DMS153 (cell line): ENCODE data around the gene CIT.
A peak's percentile ranks its signal among the peaks of the same experiment; 100 is the strongest.
"Not testable (repeated sequence)": the region's sequence is repeated elsewhere in the genome, so short reads cannot be mapped to it uniquely, and the experiment has no call there.

Experiments
- DNase-seq: peaks from one replicate; lab custom pipeline; 2025; lab: John Stamatoyannopoulos, UW

Gene CIT, protein sequence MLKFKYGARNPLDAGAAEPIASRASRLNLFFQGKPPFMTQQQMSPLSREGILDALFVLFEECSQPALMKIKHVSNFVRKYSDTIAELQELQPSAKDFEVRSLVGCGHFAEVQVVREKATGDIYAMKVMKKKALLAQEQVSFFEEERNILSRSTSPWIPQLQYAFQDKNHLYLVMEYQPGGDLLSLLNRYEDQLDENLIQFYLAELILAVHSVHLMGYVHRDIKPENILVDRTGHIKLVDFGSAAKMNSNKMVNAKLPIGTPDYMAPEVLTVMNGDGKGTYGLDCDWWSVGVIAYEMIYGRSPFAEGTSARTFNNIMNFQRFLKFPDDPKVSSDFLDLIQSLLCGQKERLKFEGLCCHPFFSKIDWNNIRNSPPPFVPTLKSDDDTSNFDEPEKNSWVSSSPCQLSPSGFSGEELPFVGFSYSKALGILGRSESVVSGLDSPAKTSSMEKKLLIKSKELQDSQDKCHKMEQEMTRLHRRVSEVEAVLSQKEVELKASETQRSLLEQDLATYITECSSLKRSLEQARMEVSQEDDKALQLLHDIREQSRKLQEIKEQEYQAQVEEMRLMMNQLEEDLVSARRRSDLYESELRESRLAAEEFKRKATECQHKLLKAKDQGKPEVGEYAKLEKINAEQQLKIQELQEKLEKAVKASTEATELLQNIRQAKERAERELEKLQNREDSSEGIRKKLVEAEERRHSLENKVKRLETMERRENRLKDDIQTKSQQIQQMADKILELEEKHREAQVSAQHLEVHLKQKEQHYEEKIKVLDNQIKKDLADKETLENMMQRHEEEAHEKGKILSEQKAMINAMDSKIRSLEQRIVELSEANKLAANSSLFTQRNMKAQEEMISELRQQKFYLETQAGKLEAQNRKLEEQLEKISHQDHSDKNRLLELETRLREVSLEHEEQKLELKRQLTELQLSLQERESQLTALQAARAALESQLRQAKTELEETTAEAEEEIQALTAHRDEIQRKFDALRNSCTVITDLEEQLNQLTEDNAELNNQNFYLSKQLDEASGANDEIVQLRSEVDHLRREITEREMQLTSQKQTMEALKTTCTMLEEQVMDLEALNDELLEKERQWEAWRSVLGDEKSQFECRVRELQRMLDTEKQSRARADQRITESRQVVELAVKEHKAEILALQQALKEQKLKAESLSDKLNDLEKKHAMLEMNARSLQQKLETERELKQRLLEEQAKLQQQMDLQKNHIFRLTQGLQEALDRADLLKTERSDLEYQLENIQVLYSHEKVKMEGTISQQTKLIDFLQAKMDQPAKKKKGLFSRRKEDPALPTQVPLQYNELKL (N-terminal part only)

GRCh38 chr12:119876761-119877638 lies at the start of gene CIT:
TSS of gene CIT (minus strand) at chr12:119877320. CDS start at chr12:119876168, 1,152 bp downstream.
- peak; percentile 93 for DNase-seq

DNA sequence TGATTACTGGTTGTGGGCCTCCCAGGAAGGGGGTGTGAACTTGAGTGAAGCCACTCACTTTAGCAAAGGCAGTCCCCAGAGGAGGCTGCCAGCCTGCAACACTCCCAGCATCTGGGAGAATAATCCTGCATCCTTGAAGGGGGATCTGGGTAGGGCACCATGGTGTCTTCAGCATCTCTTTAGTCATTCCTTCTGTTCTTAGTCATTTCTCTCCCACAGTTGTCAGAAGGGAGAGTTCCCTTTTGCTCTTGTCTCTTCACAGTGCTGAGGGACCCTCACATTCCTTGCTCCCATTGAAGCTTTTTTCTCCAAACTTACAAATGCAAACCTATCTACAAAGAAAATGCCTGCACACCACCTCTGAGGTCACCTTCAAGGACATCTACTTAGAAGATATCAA lies 48.1 kb upstream of the CIT start:
- DNase-seq: no peak

GRCh38 chr12:119920064-119920463 lies 42.9 kb upstream of the CIT start:
- no peak for DNase-seq

- DNase-seq: peak; percentile 13
Measured at GRCh38 chr12:119915894-119916510, 38.9 kb upstream of the CIT start.

- DNase-seq: no peak
Measured at GRCh38 chr12:119914666-119915065, 37.5 kb upstream of the CIT start.

DNA sequence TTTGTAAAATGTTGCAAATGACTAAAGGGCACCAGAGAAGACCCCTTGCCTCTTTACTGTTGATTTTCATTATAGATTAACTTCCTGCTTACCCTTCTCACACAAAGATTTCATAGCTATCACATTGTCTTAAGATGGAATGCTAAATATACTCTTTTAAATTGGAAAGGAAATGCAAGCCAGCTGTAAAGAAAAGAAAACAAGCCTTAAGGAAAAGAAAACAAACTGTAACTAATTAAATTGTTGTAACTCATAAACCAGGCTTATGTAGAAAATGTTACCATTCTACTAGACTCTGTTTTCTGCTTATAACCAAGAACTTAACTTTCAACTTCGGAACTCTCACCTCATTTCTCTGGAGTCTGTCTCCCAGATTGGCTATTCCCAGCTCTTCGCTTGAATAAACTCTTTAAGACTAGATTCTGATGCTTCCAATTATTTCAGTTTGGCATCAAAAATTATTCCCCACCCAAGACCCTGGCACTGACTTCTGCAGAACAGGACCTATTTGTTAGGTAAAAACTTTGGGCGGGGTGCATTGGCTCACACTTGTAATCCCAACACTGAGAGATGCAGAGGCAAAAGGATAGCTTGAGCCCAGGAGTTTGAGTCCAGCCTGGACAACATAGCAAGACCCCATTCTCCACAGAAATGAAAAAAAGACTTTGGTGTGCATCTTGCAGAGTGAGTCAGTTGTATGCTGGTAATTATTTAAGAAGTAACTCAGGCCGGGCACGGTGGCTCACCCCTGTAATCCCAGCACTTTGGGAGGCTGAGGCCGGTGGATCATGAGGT lies 36.6 kb upstream of the CIT start:
- no peak for DNase-seq

DNA sequence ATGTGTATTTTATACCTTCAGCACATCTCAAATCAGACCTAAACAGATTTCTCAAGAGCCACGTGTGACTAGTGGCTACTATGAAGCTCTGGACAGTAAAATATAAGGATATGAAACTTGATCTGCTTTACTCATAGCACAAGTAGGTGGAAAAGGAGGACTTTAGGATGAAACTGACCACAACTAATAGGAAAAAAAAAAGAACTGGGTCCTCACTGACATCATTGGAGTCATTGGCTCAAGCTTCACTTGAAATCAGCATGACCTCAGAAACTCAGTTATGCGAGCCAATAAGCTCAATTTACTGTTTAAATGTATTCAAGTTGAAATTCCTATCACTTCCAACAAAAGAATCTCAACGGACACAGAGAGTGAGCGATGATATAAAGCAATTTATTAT lies 34.1 kb upstream of the CIT start:
- no peak for DNase-seq

DNA sequence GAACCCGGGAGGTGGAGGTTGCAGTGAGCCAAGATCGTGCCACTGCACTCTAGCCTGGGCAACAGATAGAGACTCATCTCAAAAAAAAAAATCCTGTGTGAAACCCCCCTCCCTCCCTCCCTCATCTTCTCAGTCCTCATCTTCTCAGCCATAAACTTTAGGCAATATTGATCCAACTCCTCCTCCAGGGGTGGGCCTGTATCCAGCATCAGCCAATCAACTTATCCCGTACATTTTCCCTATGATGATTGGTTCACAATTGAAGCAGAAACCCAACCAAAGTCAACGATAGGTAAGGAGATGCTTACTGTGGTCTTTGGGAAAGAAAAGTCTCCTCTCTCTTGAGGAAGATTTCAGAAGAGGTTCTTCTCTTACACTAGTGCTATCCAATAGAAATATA lies 33.5 kb upstream of the CIT start:
- DNase-seq: no peak

GRCh38 chr12:119902084-119902509 lies 25.0 kb upstream of the CIT start:
- DNase-seq: peak; percentile 82

DNA sequence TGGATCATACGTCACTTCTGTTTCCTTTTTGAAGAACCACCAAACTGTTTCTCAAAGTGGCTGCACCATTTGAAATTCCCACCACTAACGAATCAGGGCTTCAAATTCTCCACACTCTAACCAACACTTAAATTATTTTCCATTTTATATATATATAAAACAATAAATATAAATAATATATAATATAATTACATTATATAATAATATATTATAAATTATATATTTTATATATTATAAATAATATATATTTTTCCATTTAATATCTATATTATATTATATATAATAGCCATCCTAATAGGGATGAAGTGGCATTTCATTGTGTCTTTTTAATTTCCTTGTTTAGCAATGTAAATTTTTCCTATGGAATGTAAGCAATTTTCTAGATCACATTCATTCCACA lies 24.6 kb upstream of the CIT start:
- DNase-seq: no peak

DNA sequence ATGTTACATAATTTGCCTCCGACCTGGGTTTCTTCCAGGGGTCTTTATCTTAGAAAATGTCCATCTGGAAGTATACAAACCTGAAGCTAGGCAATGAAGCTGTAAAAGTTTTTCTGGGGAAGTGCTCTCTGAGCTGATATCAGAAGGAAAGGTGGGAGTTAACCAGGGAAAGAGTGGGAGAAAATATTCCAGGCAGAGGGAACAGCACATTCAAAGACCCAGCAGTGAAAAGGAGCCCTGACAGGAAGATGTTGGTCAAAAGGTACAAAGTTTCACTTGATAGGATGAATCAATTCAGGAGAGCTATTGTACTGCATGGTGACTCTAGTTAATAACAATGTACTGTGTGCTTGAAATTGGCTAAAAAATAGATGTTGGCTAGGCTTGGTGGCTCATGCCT lies 17.8 kb upstream of the CIT start:
- DNase-seq: no peak

- not testable (repeated sequence) for DNase-seq
Measured at GRCh38 chr12:119892611-119893010, 15.5 kb upstream of the CIT start.

- peak; percentile 49 for DNase-seq
Measured at GRCh38 chr12:119885549-119885948, 8.4 kb upstream of the CIT start.

DNA sequence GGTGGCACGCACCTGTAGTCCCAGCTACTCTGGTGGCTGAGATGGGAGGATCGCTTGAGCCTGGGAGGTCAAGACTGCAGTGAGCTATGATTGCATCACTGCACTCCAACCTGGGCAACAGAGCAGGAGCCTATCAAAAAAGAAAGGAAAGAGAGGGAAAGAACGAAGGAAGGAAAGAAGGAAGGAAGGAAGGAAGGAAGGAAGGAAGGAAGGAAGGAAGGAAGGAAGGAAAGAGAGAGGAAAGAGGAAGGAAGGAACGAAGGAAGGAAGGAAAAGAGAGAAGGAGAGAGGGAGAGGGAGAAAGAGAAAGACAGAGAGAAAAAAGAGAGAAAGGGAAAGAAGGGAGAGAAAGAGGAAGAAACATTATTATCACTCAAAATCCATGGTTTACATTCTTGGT lies 6.7 kb upstream of the CIT start:
- DNase-seq: not testable (repeated sequence)

DNA sequence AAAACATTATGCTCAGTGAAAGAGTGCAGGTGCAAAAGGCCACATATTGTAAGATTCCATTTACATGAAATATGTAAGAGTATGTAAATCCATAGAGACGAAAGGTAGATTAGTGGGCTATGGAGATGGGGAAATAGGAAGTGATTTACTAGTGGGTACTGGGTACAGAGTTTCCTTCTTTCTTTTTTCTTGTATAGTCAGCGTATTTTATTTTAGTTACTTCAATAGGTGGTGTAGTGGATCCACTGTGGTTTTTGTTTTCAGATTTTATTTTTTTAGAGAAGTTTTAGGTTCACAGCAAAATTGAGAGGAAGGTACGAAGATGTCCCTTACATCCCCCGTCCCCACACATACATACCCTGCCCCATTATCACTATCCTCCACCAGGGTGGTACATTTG lies 6.1 kb upstream of the CIT start:
- no peak for DNase-seq

GRCh38 chr12:119877639-119877948 lies 474 bp upstream of the CIT start:
- no peak for DNase-seq

- DNase-seq: no peak
Measured at GRCh38 chr12:119870457-119870856, 6.7 kb downstream of the CIT start.

GRCh38 chr12:119869720-119870119 lies 7.4 kb downstream of the CIT start:
- DNase-seq: no peak

- no peak for DNase-seq
Measured at GRCh38 chr12:119868992-119869391, 8.1 kb downstream of the CIT start.

DNA sequence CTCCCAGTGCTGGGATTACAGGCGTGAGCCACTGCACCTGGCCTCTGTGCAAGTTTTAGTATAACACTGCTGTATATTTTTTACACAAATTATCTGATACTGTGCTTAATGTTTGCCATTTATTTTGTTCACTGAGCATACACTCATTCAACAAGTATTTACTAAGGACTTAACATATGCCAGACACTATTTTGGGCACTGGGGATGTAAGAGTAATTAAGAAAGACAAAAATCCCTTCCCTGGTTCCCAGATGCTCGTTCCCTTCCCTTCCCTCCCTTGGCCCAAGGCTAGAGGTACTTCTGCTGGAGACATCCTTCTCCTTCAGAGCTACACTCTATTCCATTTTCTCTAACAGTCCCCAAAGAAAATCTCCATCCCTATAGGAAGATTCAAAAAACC lies 12.5 kb downstream of the CIT start:
- no peak for DNase-seq
